GM23338 (cell line): ENCODE measurements around the gene ST14.

Source experiments
- CREB1 ChIP-seq: fragments of 250-450 bp; sonication (Bioruptor Pico); IDR thresholded peaks from 2 replicates; pipeline ENCODE4 v1.5.0; 2020; ENCODE audit warnings: low read depth, mild to moderate bottlenecking, moderate library complexity
- CTCF ChIP-seq, 2 experiments: fragments of 200-600 bp in 1 of 2; sonication (generic) in 1 of 2; conservative IDR thresholded peaks; 2 replicates each; pipeline versions ENCODE4 v1.5.1 to v1.6.1; 2016 to 2017; ENCODE audit warnings: antibody characterized with exemption in 2 of 2, low read depth in 2 of 2, mild to moderate bottlenecking in 2 of 2, moderate library complexity in 1 of 2
- ETS1 ChIP-seq: IDR thresholded peaks from 2 replicates; pipeline ENCODE4 v1.6.1; 2016; ENCODE audit warnings: antibody characterized with exemption
- EZH2 ChIP-seq: fragments of 200-600 bp; sonication (generic); IDR thresholded peaks from one replicate; pipeline ENCODE4 v1.8.0; 2017; ENCODE audit warnings: antibody characterized with exemption, mild to moderate bottlenecking, low read depth; ENCODE audit not compliant: unreplicated experiment
- EZH2phosphoT487 ChIP-seq: fragments of 200-600 bp; sonication (generic); IDR thresholded peaks from one replicate; pipeline ENCODE4 v1.8.1; 2018; ENCODE audit warnings: antibody characterized with exemption; ENCODE audit not compliant: unreplicated experiment
- JUNB ChIP-seq: IDR thresholded peaks from one replicate; pipeline ENCODE4 v1.6.1; 2016; ENCODE audit warnings: antibody characterized with exemption; ENCODE audit not compliant: unreplicated experiment
- POLR2AphosphoS5 ChIP-seq: IDR thresholded peaks from 2 replicates; pipeline ENCODE4 v1.6.1; 2016; ENCODE audit warnings: antibody characterized with exemption, low read depth
- REST ChIP-seq: IDR thresholded peaks from one replicate; pipeline ENCODE4 v1.6.1; 2018; ENCODE audit warnings: antibody characterized with exemption; ENCODE audit not compliant: unreplicated experiment
- STAT1 ChIP-seq: IDR thresholded peaks from one replicate; pipeline ENCODE4 v1.6.1; 2016; ENCODE audit warnings: antibody characterized with exemption; ENCODE audit not compliant: unreplicated experiment
- ZNF331 ChIP-seq: fragments of 250-450 bp; sonication (Bioruptor Pico); IDR thresholded peaks from 2 replicates; pipeline ENCODE4 v1.5.0; 2020; ENCODE audit warnings: low read depth, mild to moderate bottlenecking, moderate library complexity
- ZNF462 ChIP-seq: fragments of 250-450 bp; sonication (Bioruptor Pico); IDR thresholded peaks from 2 replicates; pipeline ENCODE4 v1.5.0; 2020; ENCODE audit warnings: mild to moderate bottlenecking, moderate library complexity

GRCh38 chr11:130162733-130163132 is 3.2 kb downstream of the ST14 start:
- TF ChIP-seq CTCF (conservative IDR thresholded peaks at IDR 0.05; ENCODE audit: low read depth in 2 of 2): no peak
- no peak for TF ChIP-seq JUNB
- TF ChIP-seq REST: no peak
- no peak for TF ChIP-seq ZNF462
- TF ChIP-seq EZH2phosphoT487: no peak
- no peak for TF ChIP-seq EZH2
- TF ChIP-seq POLR2AphosphoS5: no peak
- no peak for TF ChIP-seq CREB1 (CRISPR knock-in tag)
- no peak for TF ChIP-seq STAT1
- no peak for TF ChIP-seq ZNF331 (CRISPR knock-in tag)
- no peak for TF ChIP-seq ETS1
